HEK293 (cell line): Measurements from ENCODE around the gene MARCHF10.

ENCODE experiments used
- ATF2 ChIP-seq: fragments of 450-650 bp; formaldehyde crosslinking; IDR thresholded peaks from 2 replicates; pipeline ENCODE4 v1.5.1; 2016; ENCODE audit warnings: missing biosample characterization, missing genetic modification characterization, low read depth
- CTCF ChIP-seq: fragments of 450-650 bp; formaldehyde crosslinking; IDR thresholded peaks from 2 replicates; pipeline ENCODE4 v1.5.1; 2016; ENCODE audit warnings: missing biosample characterization, missing genetic modification characterization
- HOXA7 ChIP-seq: sonication (generic); formaldehyde crosslinking; IDR thresholded peaks from 2 replicates; pipeline ENCODE4 v1.8.1; 2022; ENCODE audit warnings: missing genetic modification reagents, borderline replicate concordance
- YY1 ChIP-seq: fragments of 450-650 bp; formaldehyde crosslinking; IDR thresholded peaks from 2 replicates; pipeline ENCODE4 v1.5.1; 2018; ENCODE audit warnings: missing biosample characterization, missing genetic modification characterization
- ZNF121 ChIP-seq: fragments of 450-650 bp; formaldehyde crosslinking; IDR thresholded peaks from 2 replicates; pipeline ENCODE4 v1.5.1; 2016; ENCODE audit warnings: missing biosample characterization, missing genetic modification characterization
- ZNF24 ChIP-seq: fragments of 450-650 bp; formaldehyde crosslinking; IDR thresholded peaks from 2 replicates; pipeline ENCODE4 v1.5.1; 2016; ENCODE audit warnings: missing biosample characterization, missing genetic modification characterization
- ZNF335 ChIP-seq: fragments of 450-650 bp; formaldehyde crosslinking; conservative IDR thresholded peaks from 2 replicates; pipeline ENCODE4 v1.5.1; 2016; ENCODE audit warnings: missing biosample characterization, missing genetic modification characterization
- TF ChIP-seq, protein P1 (sequence below): fragments of 450-650 bp; formaldehyde crosslinking; IDR thresholded peaks from 2 replicates; pipeline ENCODE4 v1.5.1; 2016; ENCODE audit warnings: missing biosample characterization, missing genetic modification characterization

DNA sequence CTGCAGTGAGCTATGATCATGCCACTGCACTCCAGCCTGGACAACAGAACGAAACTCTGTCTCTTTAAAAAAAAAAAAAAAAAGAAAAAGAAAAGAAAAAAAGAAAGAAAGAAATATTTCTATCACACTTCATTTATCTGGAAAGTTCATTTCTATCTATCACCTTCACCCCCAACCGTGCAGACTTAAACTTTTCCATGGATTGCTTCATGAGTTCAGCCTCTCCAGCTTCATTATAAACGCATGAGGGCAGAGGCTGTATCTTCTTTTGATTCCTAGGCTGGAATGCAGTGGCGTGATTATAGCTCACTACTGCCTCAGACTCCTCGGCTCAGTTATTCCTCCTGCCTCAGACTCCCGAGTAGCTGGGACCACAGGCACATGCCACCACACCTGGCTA lies 152.5 kb downstream of the MARCHF10 start:
- TF ChIP-seq ATF2, result no peak
- TF ChIP-seq ZNF335, result no peak
- TF ChIP-seq ZNF121 (tag by site-specific recombination), result no peak
- TF ChIP-seq, protein P1, sequence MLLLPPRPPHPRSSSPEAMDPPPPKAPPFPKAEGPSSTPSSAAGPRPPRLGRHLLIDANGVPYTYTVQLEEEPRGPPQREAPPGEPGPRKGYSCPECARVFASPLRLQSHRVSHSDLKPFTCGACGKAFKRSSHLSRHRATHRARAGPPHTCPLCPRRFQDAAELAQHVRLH, result no peak
- no peak for TF ChIP-seq CTCF (tag by site-specific recombination)
- TF ChIP-seq YY1 (tag by site-specific recombination), result no peak
- no peak for TF ChIP-seq ZNF24
- TF ChIP-seq HOXA7, result no peak
